ENCODE measurements around the gene ZNF800. TPM values are rescaled to one million over a fixed set of nuclear protein-coding genes. Genes with fewer than 3 reads are reported as not detected.

The ZNF800 gene
- total and polyA plus RNA-seq, 2 experiments from 2014 or later, result 14.3 to 41.5 TPM

DNA sequence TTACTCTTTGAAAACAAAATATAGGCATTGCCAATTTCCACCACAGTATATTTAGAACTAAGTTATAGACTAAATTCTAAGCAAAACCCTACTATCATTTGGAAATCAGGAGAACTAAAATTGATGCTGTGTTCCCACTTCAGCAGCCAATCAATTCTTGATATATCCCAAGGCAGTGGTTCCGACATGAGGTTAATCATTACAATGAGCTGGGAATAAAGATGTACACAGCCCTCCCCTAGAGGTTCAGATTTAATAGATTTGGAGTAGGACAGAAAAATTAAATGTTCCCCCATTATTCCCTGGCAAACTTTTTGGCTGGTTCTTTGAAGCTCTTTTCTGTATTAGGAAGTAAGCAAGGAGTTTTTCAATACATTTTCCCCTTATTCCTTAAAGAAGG, 15.1 kb downstream of the ZNF800 start:
- no peaks in the 10 kb centered on the region for H3K9me3 ChIP-seq (ENCODE audit: low read depth)
- 93% methylated on average over 1 of the region's 1 CpG for WGBS (ENCODE audit: low lambda C conversion rate, missing lambda C conversion rate)
- DNase-seq (ENCODE audit: low spot score), result no peak
- TF ChIP-seq, protein P1, sequence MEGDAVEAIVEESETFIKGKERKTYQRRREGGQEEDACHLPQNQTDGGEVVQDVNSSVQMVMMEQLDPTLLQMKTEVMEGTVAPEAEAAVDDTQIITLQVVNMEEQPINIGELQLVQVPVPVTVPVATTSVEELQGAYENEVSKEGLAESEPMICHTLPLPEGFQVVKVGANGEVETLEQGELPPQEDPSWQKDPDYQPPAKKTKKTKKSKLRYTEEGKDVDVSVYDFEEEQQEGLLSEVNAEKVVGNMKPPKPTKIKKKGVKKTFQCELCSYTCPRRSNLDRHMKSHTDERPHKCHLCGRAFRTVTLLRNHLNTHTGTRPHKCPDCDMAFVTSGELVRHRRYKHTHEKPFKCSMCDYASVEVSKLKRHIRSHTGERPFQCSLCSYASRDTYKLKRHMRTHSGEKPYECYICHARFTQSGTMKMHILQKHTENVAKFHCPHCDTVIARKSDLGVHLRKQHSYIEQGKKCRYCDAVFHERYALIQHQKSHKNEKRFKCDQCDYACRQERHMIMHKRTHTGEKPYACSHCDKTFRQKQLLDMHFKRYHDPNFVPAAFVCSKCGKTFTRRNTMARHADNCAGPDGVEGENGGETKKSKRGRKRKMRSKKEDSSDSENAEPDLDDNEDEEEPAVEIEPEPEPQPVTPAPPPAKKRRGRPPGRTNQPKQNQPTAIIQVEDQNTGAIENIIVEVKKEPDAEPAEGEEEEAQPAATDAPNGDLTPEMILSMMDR (IDR thresholded peaks at IDR 0.05; ENCODE audit: poor library complexity), result no peak
- TF ChIP-seq EZH2phosphoT487 (IDR thresholded peaks at IDR 0.05; ENCODE audit: low read depth, severe bottlenecking, unreplicated experiment), result no peak
- TF ChIP-seq EZH2 (IDR thresholded peaks at IDR 0.05; ENCODE audit: borderline replicate concordance), result no peak
- H4K20me1 ChIP-seq (ENCODE audit: insufficient read depth, poor library complexity, severe bottlenecking), result peaks cover 7% of the 10 kb centered on the region
- H3K4me1 ChIP-seq (ENCODE audit: insufficient read depth), result no peaks in the 10 kb centered on the region
- H3K36me3 ChIP-seq (replicated peaks; ENCODE audit: insufficient read depth, low read depth), result no peaks in the 10 kb centered on the region
- H3K27ac ChIP-seq, result no peak overlapping the region
- H3K4me2 ChIP-seq, result no peak overlapping the region
- peaks cover 38% of the 10 kb centered on the region for H3K79me2 ChIP-seq
- H3K27me3 ChIP-seq, result no peaks in the 10 kb centered on the region
- H2AFZ ChIP-seq, result no peak overlapping the region
- H3K9me2 ChIP-seq (replicated peaks; ENCODE audit: insufficient read depth), result no peaks in the 10 kb centered on the region
- H3K4me3 ChIP-seq, result no peak overlapping the region

DNA sequence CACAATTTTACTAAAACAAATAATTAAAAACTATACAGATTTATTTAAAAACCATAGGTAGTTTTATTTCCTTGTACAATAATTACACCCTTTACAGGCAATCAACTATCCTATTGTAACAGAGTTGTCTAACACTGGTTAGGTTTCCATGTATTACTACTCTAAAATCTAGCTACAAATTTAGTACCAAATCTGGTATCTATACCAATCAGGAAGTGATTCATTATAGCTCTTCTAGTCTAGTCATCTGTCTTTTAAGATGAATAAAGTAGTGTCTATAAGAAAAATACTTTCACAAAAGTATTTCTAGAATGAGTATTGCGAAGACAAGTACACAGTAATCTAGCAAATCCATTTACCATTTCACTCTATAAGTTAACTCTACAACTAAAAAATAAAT, 16.9 kb downstream of the ZNF800 start:
- no peak overlapping the region for H3K27ac ChIP-seq
- H3K4me1 ChIP-seq (ENCODE audit: insufficient read depth), result no peaks in the 10 kb centered on the region
- no peak overlapping the region for H3K4me3 ChIP-seq
- no peaks in the 10 kb centered on the region for H4K20me1 ChIP-seq (ENCODE audit: insufficient read depth, poor library complexity, severe bottlenecking)
- WGBS (ENCODE audit: low lambda C conversion rate, missing lambda C conversion rate), result 93% methylated on average over 1 of the region's 1 CpG
- TF ChIP-seq EZH2 (IDR thresholded peaks at IDR 0.05; ENCODE audit: borderline replicate concordance), result no peak
- no peak for TF ChIP-seq EZH2phosphoT487 (IDR thresholded peaks at IDR 0.05; ENCODE audit: low read depth, severe bottlenecking, unreplicated experiment)
- TF ChIP-seq, protein P1 (IDR thresholded peaks at IDR 0.05; ENCODE audit: poor library complexity), result no peak
- no peak overlapping the region for H3K4me2 ChIP-seq
- no peak overlapping the region for H2AFZ ChIP-seq
- no peak for DNase-seq (ENCODE audit: low spot score)
- H3K9me2 ChIP-seq (replicated peaks; ENCODE audit: insufficient read depth), result no peaks in the 10 kb centered on the region
- no peaks in the 10 kb centered on the region for H3K36me3 ChIP-seq (replicated peaks; ENCODE audit: insufficient read depth, low read depth)
- no peaks in the 10 kb centered on the region for H3K9me3 ChIP-seq (ENCODE audit: low read depth)
- peaks cover 20% of the 10 kb centered on the region for H3K79me2 ChIP-seq
- H3K27me3 ChIP-seq, result no peaks in the 10 kb centered on the region

DNA sequence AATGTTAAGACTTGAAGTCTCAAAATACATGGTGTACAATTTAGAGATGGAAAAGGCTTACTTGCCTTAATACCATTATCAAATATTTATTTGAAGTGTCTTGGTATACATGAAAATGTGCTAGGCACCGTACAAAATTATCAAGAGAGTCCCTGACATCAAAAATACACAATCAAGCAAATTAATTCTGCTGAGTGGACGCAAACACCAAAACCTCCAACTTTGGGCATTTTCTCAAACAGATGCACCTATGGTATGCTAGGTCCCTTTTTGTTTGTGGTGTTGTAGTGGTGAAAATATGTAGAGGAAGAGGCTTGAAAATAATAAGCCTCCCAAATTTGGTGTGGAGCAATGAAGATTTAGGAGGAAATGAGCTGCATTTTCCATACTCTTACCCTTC, 24.8 kb downstream of the ZNF800 start:
- Histone ChIP-seq H2AFZ (no peak overlapping the region), H3K27ac (no peak overlapping the region), H4K20me1 (ENCODE audit: insufficient read depth, poor library complexity, severe bottlenecking) (no peaks in the 10 kb centered on the region), H3K4me1 (ENCODE audit: insufficient read depth) (no peaks in the 10 kb centered on the region), H3K4me3 (no peak overlapping the region), H3K9me3 (ENCODE audit: low read depth) (no peaks in the 10 kb centered on the region), H3K9me2 (replicated peaks; ENCODE audit: insufficient read depth) (no peaks in the 10 kb centered on the region), H3K27me3 (no peaks in the 10 kb centered on the region), H3K36me3 (replicated peaks; ENCODE audit: insufficient read depth, low read depth) (no peaks in the 10 kb centered on the region), H3K4me2 (no peak overlapping the region), H3K79me2 (peaks cover 4% of the 10 kb centered on the region)
- 89% methylated on average over 2 of the region's 2 CpGs for WGBS (ENCODE audit: low lambda C conversion rate, missing lambda C conversion rate)
- DNase-seq (ENCODE audit: low spot score), result no peak
- no peak for TF ChIP-seq EZH2 (IDR thresholded peaks at IDR 0.05; ENCODE audit: borderline replicate concordance)
- TF ChIP-seq, protein P1 (IDR thresholded peaks at IDR 0.05; ENCODE audit: poor library complexity), result no peak
- no peak for TF ChIP-seq EZH2phosphoT487 (IDR thresholded peaks at IDR 0.05; ENCODE audit: low read depth, severe bottlenecking, unreplicated experiment)

DNA sequence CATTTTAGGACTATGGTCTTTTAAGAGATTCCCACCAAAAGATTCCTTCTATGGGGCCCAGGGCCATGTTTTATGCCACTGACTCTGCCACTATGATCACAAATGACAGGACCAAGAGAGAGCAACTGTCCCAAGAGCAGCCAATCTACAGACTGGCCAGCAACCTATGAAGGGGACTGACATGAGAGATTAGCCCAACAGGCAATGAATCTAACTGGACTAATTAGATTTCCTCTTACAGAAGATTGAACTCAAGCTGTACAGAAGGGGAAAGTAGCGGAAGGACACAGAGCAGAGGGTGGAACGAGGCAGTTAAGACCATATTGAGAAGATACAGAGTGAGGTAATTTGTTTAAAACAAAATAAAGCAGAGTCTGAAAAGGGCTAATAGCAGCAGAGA, 25.8 kb downstream of the ZNF800 start:
- Histone ChIP-seq H4K20me1 (ENCODE audit: insufficient read depth, poor library complexity, severe bottlenecking) (no peaks in the 10 kb centered on the region), H2AFZ (no peak overlapping the region), H3K36me3 (replicated peaks; ENCODE audit: insufficient read depth, low read depth) (no peaks in the 10 kb centered on the region), H3K4me3 (no peak overlapping the region), H3K79me2 (peaks cover 4% of the 10 kb centered on the region), H3K27me3 (no peaks in the 10 kb centered on the region), H3K27ac (no peak overlapping the region), H3K4me2 (no peak overlapping the region), H3K9me3 (ENCODE audit: low read depth) (no peaks in the 10 kb centered on the region), H3K4me1 (ENCODE audit: insufficient read depth) (no peaks in the 10 kb centered on the region), H3K9me2 (replicated peaks; ENCODE audit: insufficient read depth) (no peaks in the 10 kb centered on the region)
- 100% methylated on average over 2 of the region's 2 CpGs for WGBS (ENCODE audit: low lambda C conversion rate, missing lambda C conversion rate)
- no peak for DNase-seq (ENCODE audit: low spot score)
- TF ChIP-seq, protein P1 (IDR thresholded peaks at IDR 0.05; ENCODE audit: poor library complexity), result no peak
- TF ChIP-seq EZH2phosphoT487 (IDR thresholded peaks at IDR 0.05; ENCODE audit: low read depth, severe bottlenecking, unreplicated experiment), result no peak
- no peak for TF ChIP-seq EZH2 (IDR thresholded peaks at IDR 0.05; ENCODE audit: borderline replicate concordance)
